Endodermal cell (in vitro differentiated cells): ENCODE measurements around the gene TAF1B. TPM values are rescaled to one million over a fixed set of nuclear protein-coding genes. Genes with fewer than 3 reads are reported as not detected.

Experiments
- DNase-seq: peaks from one replicate; pipeline ENCODE4 v3.0.0-alpha.2; 2017
- H3K27ac ChIP-seq: 2 replicates; pipeline ENCODE4 v1.5.1; 2013; ENCODE audit warnings: mild to moderate bottlenecking, low read depth, low read length, moderate library complexity
- H3K27me3 ChIP-seq: 2 replicates; pipeline ENCODE4 v1.6.1; 2013; ENCODE audit warnings: mild to moderate bottlenecking, low read length, moderate library complexity; ENCODE audit not compliant: insufficient read depth, control insufficient read depth, poor library complexity, severe bottlenecking
- H3K36me3 ChIP-seq: 2 replicates; pipeline ENCODE4 v1.7.0; 2013; ENCODE audit warnings: mild to moderate bottlenecking, low read length, moderate library complexity; ENCODE audit not compliant: control insufficient read depth, insufficient read depth
- H3K4me1 ChIP-seq: one replicate; pipeline ENCODE4 v1.7.0; 2013; ENCODE audit warnings: low read length; ENCODE audit not compliant: control insufficient read depth, insufficient read depth
- H3K4me3 ChIP-seq: 2 replicates; pipeline ENCODE4 v1.5.1; 2013; ENCODE audit warnings: mild to moderate bottlenecking, low read length, moderate library complexity
- H3K9ac ChIP-seq: 2 replicates; pipeline ENCODE4 v1.6.1; 2013; ENCODE audit warnings: mild to moderate bottlenecking, low read length, moderate library complexity; ENCODE audit not compliant: poor library complexity, severe bottlenecking; ENCODE audit errors: extremely low read depth
- H3K9me3 ChIP-seq: 2 replicates; pipeline ENCODE4 v1.6.1; 2013; ENCODE audit warnings: mild to moderate bottlenecking, low read length, moderate library complexity; ENCODE audit not compliant: control insufficient read depth
- H3K27ac Mint-ChIP-seq: 2 replicates; pipeline ENCODE4 v1.8.0; 2020; ENCODE audit warnings: mixed read lengths
- H3K27me3 Mint-ChIP-seq: 2 replicates; pipeline ENCODE4 v1.8.0; 2021; ENCODE audit warnings: mild to moderate bottlenecking, mixed read lengths; ENCODE audit not compliant: insufficient read depth
- H3K36me3 Mint-ChIP-seq: 2 replicates; pipeline ENCODE4 v1.8.0; 2020; ENCODE audit warnings: low read depth, mixed read lengths
- H3K4me1 Mint-ChIP-seq: 2 replicates; pipeline ENCODE4 v1.8.0; 2020; ENCODE audit warnings: mixed read lengths
- H3K4me3 Mint-ChIP-seq: 2 replicates; pipeline ENCODE4 v1.8.0; 2020; ENCODE audit warnings: mild to moderate bottlenecking, moderate library complexity, mixed read lengths
- H3K9me3 Mint-ChIP-seq: 2 replicates; pipeline ENCODE4 v1.8.0; 2020; ENCODE audit warnings: mild to moderate bottlenecking, mixed read lengths
- CTCF ChIP-seq: fragments of 200-600 bp; sonication (generic); conservative IDR thresholded peaks from 2 replicates; pipeline ENCODE4 v1.5.0; 2021; ENCODE audit warnings: antibody characterized with exemption, mild to moderate bottlenecking
- WGBS, 2 experiments: methylation state at CpG; one replicate each; pipeline versions ENCODE4 v1.1.5 to v1.1.7; 2013; ENCODE audit warnings: missing lambda C conversion rate in 2 of 2, mixed read lengths in 1 of 2; ENCODE audit not compliant: insufficient coverage in 1 of 2, insufficient read length in 1 of 2; 5-methylcytosine and 5-hydroxymethylcytosine counted together
- total RNA-seq, 2 donors: library from RNA; stranded (reverse); fragmentation: NEBNext Ultra II Directional in 1 of 2; extraction: Animal tissue kit (Norgen Biotek cat#: 25700) in 1 of 2; gene quantifications; 2 replicates in 1 of 2; 3 replicates in 1 of 2; pipeline ENCODE4 v1.2.1, GENCODE V29; 2021

TAF1B gene
- total RNA-seq, 2 donors from 2014 or later = 36.2 to 41.9 TPM

- H3K27me3 ChIP-seq = no peaks in the 10 kb centered on the region
- H3K9me3 ChIP-seq = no peaks in the 10 kb centered on the region
- H3K4me1 Mint-ChIP-seq = peaks cover 10% of the 10 kb centered on the region
- H3K36me3 Mint-ChIP-seq = peaks cover 35% of the 10 kb centered on the region
- 38 to 42% methylated on average over 11 to 15 of the region's 15 CpGs for WGBS, 2 experiments
- peak overlapping the region; percentile 89 for H3K4me3 Mint-ChIP-seq
- H3K27ac ChIP-seq = no peak overlapping the region
- H3K27me3 Mint-ChIP-seq = no peaks in the 10 kb centered on the region
- peak overlapping the region; percentile 73 for H3K9ac ChIP-seq
- H3K4me1 ChIP-seq = peaks cover 4% of the 10 kb centered on the region
- DNase-seq = no peak
- peaks cover 35% of the 10 kb centered on the region for H3K36me3 ChIP-seq
- H3K27ac Mint-ChIP-seq = peak overlapping the region; percentile 90
- H3K9me3 Mint-ChIP-seq = no peaks in the 10 kb centered on the region
- no peak for TF ChIP-seq CTCF
- H3K4me3 ChIP-seq = peak overlapping the region; percentile 92
These were observed 786 bp downstream of the TAF1B start for GRCh38 chr2:9844036-9844483.

- Mint-ChIP-seq H3K36me3 (peaks cover 40% of the 10 kb centered on the region), H3K9me3 (no peaks in the 10 kb centered on the region), H3K27ac (no peak overlapping the region), H3K4me1 (peaks cover 10% of the 10 kb centered on the region), H3K4me3 (peak overlapping the region; percentile 89), H3K27me3 (no peaks in the 10 kb centered on the region)
- 94% methylated on average over 5 of the region's 5 CpGs for WGBS, 2 experiments
- Histone ChIP-seq H3K27ac (no peak overlapping the region), H3K27me3 (no peaks in the 10 kb centered on the region), H3K9ac (peak overlapping the region; percentile 73), H3K9me3 (no peaks in the 10 kb centered on the region), H3K4me1 (peaks cover 4% of the 10 kb centered on the region), H3K4me3 (peak overlapping the region; percentile 92), H3K36me3 (peaks cover 40% of the 10 kb centered on the region)
- no peak for TF ChIP-seq CTCF
- DNase-seq = no peak
These were observed 1.3 kb downstream of the TAF1B start for GRCh38 chr2:9844576-9844975.

GRCh38 chr2:9846554-9846953 is 3.3 kb downstream of the TAF1B start:
- Histone ChIP-seq H3K27ac (no peak overlapping the region), H3K4me3 (no peak overlapping the region), H3K27me3 (no peaks in the 10 kb centered on the region), H3K4me1 (peaks cover 4% of the 10 kb centered on the region), H3K9ac (no peak overlapping the region), H3K9me3 (no peaks in the 10 kb centered on the region), H3K36me3 (peaks cover 60% of the 10 kb centered on the region)
- peaks cover 56% of the 10 kb centered on the region for H3K36me3 Mint-ChIP-seq
- H3K4me3 Mint-ChIP-seq = no peak overlapping the region
- no peak for TF ChIP-seq CTCF
- no peak overlapping the region for H3K27ac Mint-ChIP-seq
- no peak for DNase-seq
- H3K9me3 Mint-ChIP-seq = no peaks in the 10 kb centered on the region
- H3K4me1 Mint-ChIP-seq = peaks cover 10% of the 10 kb centered on the region
- H3K27me3 Mint-ChIP-seq = no peaks in the 10 kb centered on the region
